AG09309 (cell line): ENCODE data around the gene HELZ.
"Not testable (repeated sequence)": the region's sequence is repeated elsewhere in the genome, so short reads cannot be mapped to it uniquely, and the experiment has no call there.

Experiments
- DNase-seq: peaks from one replicate; pipeline ENCODE4 v3.0.0-alpha.2; 2010; ENCODE audit warnings: low read depth
- H3K4me3 ChIP-seq: 2 replicates; pipeline ENCODE4 v1.5.1; 2011; ENCODE audit warnings: mild to moderate bottlenecking, low read depth, low read length, moderate library complexity; ENCODE audit not compliant: control insufficient read depth
- CTCF ChIP-seq: IDR thresholded peaks from 2 replicates; pipeline ENCODE4 v1.5.1; 2011; ENCODE audit warnings: mild to moderate bottlenecking, low read depth, low read length, inconsistent platforms; ENCODE audit not compliant: insufficient read depth, control insufficient read depth; ENCODE audit errors: missing control alignments

The HELZ gene

GRCh38 chr17:67150826-67151225 lies 94.2 kb downstream of the HELZ start:
- TF ChIP-seq CTCF = no peak
- H3K4me3 ChIP-seq = no peak overlapping the region
- DNase-seq = no peak

DNA sequence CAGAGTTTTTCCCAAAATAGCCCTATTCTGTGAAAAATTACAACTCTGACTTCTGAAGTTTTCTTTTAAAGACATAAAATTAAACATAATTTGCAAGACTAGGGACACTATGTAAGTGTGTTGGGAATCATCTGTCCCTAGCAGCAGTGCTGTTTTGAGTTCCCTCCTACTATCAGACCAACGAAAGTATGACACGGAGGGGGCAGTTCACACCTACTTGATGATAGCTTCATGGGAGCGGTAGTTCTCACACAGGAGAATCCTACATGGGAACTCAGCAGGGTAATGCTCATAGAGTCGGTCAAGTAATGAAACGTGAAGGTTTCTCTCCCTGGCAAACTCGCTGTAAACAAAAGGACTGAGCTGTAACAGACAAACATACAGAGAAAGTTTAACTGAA lies 96.6 kb downstream of the HELZ start:
- DNase-seq = no peak
- no peak overlapping the region for H3K4me3 ChIP-seq
- no peak for TF ChIP-seq CTCF

DNA sequence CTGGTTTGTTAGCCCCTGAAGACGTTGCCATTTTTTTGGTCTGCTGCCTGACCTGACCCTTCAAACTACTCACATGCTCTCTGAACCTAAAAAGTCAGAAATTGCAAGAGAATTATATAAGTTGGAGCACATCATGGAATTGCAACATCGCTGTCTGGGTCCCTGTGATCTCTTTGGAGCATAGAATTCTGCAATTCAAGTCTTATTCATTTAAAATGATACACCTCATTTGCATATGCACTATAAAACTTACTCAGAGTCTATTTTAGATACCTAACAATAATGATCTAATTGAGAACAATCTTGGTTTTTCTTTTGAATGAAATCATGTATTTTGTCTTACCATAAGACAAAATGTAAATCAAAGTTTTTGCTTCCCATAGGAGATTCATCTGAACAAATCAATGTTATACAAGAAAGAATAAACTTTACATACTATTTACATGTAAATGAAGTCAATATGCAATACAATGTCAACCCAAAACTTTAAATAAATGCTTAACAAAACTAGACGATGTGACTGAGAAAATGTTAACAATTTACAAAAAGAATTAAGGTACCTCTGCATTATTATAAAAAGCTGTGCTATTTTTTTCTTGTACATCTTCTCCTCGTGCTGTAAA lies 99.7 kb downstream of the HELZ start:
- DNase-seq = no peak
- TF ChIP-seq CTCF = no peak
- H3K4me3 ChIP-seq = no peak overlapping the region

- no peak overlapping the region for H3K4me3 ChIP-seq
- TF ChIP-seq CTCF = no peak
- DNase-seq = no peak
These were observed 101.7 kb downstream of the HELZ start for GRCh38 chr17:67143318-67143717.

DNA sequence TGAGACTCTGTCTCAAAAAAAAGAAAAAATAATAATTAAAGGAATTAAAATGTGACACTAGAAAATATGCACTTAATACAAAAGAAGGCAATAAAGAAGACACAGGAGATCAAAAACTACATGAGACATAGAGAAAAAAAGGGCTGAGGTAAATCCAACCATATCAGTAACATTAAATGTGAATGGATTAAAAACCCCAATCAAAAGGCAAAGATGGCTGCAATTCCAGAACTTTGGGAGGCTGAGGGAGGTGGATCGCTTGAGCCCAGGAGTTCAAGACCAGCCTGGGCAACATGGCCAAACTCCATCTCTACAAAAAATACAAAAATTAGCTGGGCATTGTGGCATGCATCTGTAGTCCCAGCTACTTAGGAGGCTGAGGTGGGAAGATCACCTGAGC lies 103.0 kb downstream of the HELZ start:
- not testable (repeated sequence) for DNase-seq

DNA sequence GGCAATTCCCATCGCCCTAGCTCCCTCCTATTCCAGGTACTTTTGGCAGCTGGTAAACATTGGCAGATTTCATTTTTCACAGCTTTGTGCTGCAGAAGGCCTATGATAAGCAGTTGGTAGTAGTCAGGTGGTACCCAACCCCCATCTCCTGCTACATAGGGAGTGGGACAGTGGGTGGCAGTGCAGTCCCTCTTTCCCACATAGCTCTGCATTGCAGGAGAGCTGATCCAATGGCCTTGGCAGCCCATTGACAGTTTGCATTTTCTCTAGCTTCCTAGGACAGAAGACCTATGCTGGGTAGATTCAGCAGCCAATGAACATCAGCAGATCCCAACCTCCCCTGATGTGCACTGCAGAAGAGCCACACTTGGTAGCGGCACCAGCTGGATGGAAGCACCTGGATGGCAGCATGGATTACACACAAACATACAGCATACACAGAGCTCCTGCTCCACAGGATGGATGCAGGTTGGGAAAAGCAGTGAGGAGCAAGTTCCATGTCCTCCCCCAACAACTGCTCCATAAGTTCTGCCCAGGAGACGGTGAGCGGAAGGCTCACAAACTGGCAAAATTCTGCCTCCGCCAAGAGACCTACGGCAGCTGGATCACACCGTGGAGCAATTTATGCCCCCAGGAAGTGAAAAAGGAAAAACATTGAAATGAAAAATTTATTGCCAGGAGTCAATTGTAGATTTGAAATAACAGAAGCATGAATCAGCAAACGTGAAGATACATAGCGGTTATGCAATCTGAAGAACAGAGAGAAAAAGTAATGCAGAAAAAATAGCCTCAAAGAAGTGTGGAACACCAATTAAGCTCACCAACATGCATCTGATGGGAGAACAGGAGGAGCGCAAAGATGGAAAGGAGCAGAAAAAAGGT lies 105.0 kb downstream of the HELZ start:
- no peak for TF ChIP-seq CTCF
- DNase-seq = no peak
- no peak overlapping the region for H3K4me3 ChIP-seq

More for the DNA sequence above, 103.0 kb downstream of the HELZ start:
- not testable (repeated sequence) for H3K4me3 ChIP-seq

GRCh38 chr17:67139289-67139688 lies 105.7 kb downstream of the HELZ start:
- TF ChIP-seq CTCF = no peak
- no peak for DNase-seq
- H3K4me3 ChIP-seq = no peak overlapping the region
